Left ventricle myocardium inferior (tissue), 1 donor: ENCODE data around the gene EVI5. TPM values are rescaled to one million over a fixed set of nuclear protein-coding genes. Genes with fewer than 3 reads are reported as not detected.

Experiments used
- DNase-seq: peaks from one replicate; pipeline ENCODE4 v3.0.0-alpha.2; 2020
- H3K27ac ChIP-seq: fragments of 200-600 bp; replicated peaks from 2 replicates; pipeline ENCODE4 v1.8.0; 2021
- H3K27me3 ChIP-seq: fragments of 200-600 bp; 2 replicates; pipeline ENCODE4 v1.8.0; 2021; ENCODE audit warnings: low read depth
- H3K36me3 ChIP-seq: fragments of 200-600 bp; 2 replicates; pipeline ENCODE4 v1.8.0; 2021
- H3K4me1 ChIP-seq: fragments of 200-600 bp; 2 replicates; pipeline ENCODE4 v1.8.0; 2021
- H3K4me3 ChIP-seq: fragments of 200-600 bp; 2 replicates; pipeline ENCODE4 v1.8.0; 2021; ENCODE audit warnings: mild to moderate bottlenecking, moderate library complexity
- H3K9me3 ChIP-seq: fragments of 200-600 bp; replicated peaks from 2 replicates; pipeline ENCODE4 v1.8.0; 2021
- CTCF ChIP-seq: fragments of 200-600 bp; IDR thresholded peaks from 2 replicates; pipeline ENCODE4 v1.8.0; 2021; ENCODE audit warnings: antibody characterized with exemption, mild to moderate bottlenecking, borderline replicate concordance
- intact Hi-C: fragments of 100-400 bp; cut with micrococcal nuclease; formaldehyde crosslinking; loops from one replicate; pipeline ENCODE4 v1.11.0; 2022
- total RNA-seq: library from RNA; stranded (reverse); fragmentation: NEBNext Ultra II Directional; extraction: Animal tissue kit (Norgen Biotek cat#: 25700); gene quantifications from one replicate; pipeline ENCODE4 v1.2.1, GENCODE V29; 2021
- donor health status: DM: no; HTN: yes; CAD: no; lungs with severe emphysema.

Gene EVI5
- total RNA-seq, 1 donor from 2014 or later: 30.4 TPM

- peak overlapping the region; percentile 21 for H3K4me3 ChIP-seq
- intact Hi-C loops: no loop called here
- peak overlapping the region; percentile 44 for H3K27ac ChIP-seq
- DNase-seq: no peak
- H3K9me3 ChIP-seq: no peaks in the 10 kb centered on the region
- no peaks in the 10 kb centered on the region for H3K27me3 ChIP-seq
- TF ChIP-seq CTCF: no peak
- no peaks in the 10 kb centered on the region for H3K36me3 ChIP-seq
- no peaks in the 10 kb centered on the region for H3K4me1 ChIP-seq
Measured at GRCh38 chr1:92459871-92460320, 325.0 kb downstream of the EVI5 start.

Other genes with a start within 250 kb of the EVI5 start
- 552 TPM for gene RPL5, start 46.9 kb upstream of the EVI5 start, total RNA-seq
- gene DIPK1A, start 176.4 kb upstream of the EVI5 start, total RNA-seq: 5.0 TPM